Breast epithelium (tissue), 3 donors: Measurements from ENCODE around the gene GAREM2.

Experiments
- POLR2A ChIP-seq: fragments of 450-650 bp; IDR thresholded peaks from one replicate; pipeline ENCODE4 v1.6.1; 2016; ENCODE audit warnings: antibody characterized with exemption, mild to moderate bottlenecking, moderate library complexity
- TF ChIP-seq, protein P1 (sequence below), 3 donors: fragments of 450-650 bp; IDR thresholded peaks; one replicate each; pipeline ENCODE4 v1.5.1; 2016 to 2017; ENCODE audit warnings: antibody characterized with exemption in 3 of 3, mild to moderate bottlenecking in 3 of 3, moderate library complexity in 3 of 3

DNA sequence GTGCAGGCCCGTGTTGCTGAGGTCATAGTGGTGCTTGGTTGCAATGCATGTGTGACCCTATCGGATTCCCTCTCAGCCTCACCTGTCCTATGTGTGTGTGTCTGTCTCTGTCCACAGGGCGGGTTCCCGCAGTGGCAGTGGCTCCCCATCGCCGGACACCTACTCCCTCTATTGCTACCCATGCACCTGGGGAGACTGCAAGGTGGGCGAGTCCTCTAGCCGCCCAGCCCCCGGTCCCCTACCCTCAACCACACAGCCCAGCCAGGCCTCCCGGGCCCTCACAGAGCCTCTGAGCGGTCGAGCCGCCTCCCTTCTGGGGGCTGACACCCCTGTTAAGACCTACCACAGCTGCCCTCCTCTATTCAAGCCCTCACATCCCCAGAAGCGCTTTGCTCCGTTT lies 14.2 kb downstream of the GAREM2 start:
- no peak for TF ChIP-seq POLR2A
- TF ChIP-seq, protein P1, sequence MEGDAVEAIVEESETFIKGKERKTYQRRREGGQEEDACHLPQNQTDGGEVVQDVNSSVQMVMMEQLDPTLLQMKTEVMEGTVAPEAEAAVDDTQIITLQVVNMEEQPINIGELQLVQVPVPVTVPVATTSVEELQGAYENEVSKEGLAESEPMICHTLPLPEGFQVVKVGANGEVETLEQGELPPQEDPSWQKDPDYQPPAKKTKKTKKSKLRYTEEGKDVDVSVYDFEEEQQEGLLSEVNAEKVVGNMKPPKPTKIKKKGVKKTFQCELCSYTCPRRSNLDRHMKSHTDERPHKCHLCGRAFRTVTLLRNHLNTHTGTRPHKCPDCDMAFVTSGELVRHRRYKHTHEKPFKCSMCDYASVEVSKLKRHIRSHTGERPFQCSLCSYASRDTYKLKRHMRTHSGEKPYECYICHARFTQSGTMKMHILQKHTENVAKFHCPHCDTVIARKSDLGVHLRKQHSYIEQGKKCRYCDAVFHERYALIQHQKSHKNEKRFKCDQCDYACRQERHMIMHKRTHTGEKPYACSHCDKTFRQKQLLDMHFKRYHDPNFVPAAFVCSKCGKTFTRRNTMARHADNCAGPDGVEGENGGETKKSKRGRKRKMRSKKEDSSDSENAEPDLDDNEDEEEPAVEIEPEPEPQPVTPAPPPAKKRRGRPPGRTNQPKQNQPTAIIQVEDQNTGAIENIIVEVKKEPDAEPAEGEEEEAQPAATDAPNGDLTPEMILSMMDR (IDR thresholded peaks at IDR 0.05) = no peak
